Bronchial epithelial cell (primary cell): ENCODE data around the gene CNOT8. TPM values are rescaled to one million over a fixed set of nuclear protein-coding genes. Genes with fewer than 3 reads are reported as not detected.

ENCODE experiments used
- DNase-seq: peaks from one replicate; pipeline ENCODE4 v3.0.0-alpha.2; 2010; ENCODE audit warnings: low read depth
- FAIRE-seq: peaks from 2 replicates; lab custom pipeline; 2011; peaks lifted over from hg19 to GRCh38; lab: Jason Lieb, UNC
- H3K27me3 ChIP-seq: 2 replicates; pipeline ENCODE4 v1.5.1; 2011; ENCODE audit warnings: low read length; ENCODE audit not compliant: control insufficient read depth, insufficient read depth
- H3K36me3 ChIP-seq: 2 replicates; pipeline ENCODE4 v1.5.1; 2011; ENCODE audit warnings: low read length; ENCODE audit not compliant: control insufficient read depth, insufficient read depth
- H3K4me3 ChIP-seq: 2 replicates; pipeline ENCODE4 v1.5.1; 2011; ENCODE audit warnings: mild to moderate bottlenecking, low read depth, low read length, control low read depth
- total RNA-seq: library from RNA; depleted of rRNA; stranded (reverse); fragments of >200 nt; gene quantifications from 2 replicates; pipeline ENCODE4 v1.2.1, GENCODE V29; 2014
- TF ChIP-seq, protein P1 (sequence below): IDR thresholded peaks from 2 replicates; pipeline ENCODE4 v1.5.1; 2011; ENCODE audit warnings: mild to moderate bottlenecking, moderate library complexity, low read length, control low read depth, inconsistent platforms; ENCODE audit not compliant: insufficient read depth, severe bottlenecking

Gene CNOT8
- total RNA-seq, 1 donor from 2014 or later, result 56.1 TPM

DNA sequence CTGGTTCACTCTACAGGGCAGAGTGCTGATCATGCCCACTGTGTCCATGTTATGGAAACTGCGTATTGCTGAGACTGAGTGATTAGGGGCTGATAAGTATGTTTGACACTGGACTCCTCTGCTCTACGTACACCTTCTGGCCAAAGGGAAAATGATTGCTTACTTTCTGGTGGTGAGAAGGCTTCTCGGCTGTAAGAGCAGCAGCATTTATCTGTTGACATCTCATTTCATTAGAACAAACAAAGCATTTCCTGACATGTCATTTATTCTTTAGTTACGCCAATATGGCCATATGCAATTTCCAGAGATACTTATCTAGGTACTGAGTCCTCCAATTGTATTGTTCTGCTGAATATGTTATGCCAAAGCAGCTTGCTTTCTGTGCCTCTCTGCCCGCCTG is 13.6 kb upstream of the CNOT8 start:
- no peaks in the 10 kb centered on the region for H3K27me3 ChIP-seq
- no peaks in the 10 kb centered on the region for H3K36me3 ChIP-seq
- TF ChIP-seq, protein P1, sequence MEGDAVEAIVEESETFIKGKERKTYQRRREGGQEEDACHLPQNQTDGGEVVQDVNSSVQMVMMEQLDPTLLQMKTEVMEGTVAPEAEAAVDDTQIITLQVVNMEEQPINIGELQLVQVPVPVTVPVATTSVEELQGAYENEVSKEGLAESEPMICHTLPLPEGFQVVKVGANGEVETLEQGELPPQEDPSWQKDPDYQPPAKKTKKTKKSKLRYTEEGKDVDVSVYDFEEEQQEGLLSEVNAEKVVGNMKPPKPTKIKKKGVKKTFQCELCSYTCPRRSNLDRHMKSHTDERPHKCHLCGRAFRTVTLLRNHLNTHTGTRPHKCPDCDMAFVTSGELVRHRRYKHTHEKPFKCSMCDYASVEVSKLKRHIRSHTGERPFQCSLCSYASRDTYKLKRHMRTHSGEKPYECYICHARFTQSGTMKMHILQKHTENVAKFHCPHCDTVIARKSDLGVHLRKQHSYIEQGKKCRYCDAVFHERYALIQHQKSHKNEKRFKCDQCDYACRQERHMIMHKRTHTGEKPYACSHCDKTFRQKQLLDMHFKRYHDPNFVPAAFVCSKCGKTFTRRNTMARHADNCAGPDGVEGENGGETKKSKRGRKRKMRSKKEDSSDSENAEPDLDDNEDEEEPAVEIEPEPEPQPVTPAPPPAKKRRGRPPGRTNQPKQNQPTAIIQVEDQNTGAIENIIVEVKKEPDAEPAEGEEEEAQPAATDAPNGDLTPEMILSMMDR, result no peak
- no peak overlapping the region for H3K4me3 ChIP-seq
- FAIRE-seq (no peak), DNase-seq (no peak)

DNA sequence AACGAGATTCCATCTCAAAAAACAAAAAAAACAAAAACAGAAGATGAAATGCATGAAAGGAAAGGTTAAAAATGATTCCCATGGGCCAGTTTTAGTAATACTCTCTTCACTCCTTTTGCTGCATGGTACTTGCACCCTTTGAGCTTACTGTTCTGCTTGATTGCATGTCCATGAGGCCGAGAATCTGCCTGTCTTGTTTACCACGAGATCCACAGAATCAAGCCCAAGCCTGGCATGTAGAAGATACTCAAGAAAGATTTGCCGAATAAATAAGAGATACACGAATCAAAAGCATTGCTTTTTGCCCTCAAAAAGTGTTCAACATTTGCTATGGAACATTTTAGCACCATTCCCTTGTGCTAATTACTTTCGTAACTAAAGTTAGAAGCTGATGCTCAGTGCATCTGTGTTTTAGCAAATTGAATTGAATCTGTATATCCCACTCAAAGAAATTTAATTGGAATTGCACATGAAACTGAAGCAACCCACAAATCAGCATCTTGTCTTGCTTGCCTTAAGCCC is 9.1 kb upstream of the CNOT8 start:
- H3K4me3 ChIP-seq, result no peak overlapping the region
- TF ChIP-seq, protein P1, result no peak
- no peaks in the 10 kb centered on the region for H3K36me3 ChIP-seq
- DNase-seq, result no peak
- no peaks in the 10 kb centered on the region for H3K27me3 ChIP-seq
- FAIRE-seq, result no peak

DNA sequence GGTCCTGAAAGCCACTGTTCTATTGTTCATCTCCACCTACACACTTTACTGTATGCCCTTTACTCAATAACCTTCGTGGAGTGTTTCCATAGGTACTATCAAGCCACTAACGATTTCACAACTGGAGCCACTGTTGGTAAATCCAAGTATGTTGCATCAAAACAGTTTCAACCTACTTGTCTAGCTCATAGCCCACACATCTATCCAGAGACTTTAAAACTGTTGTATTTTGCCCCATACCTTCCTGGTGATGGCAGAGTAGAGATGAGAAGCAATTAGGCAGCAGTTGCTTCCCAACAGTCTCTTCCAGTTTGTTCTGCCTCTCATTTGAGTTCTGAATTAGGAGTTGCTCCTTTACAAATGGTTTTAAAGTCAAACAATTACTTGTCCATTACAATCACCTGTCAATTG is 8.6 kb upstream of the CNOT8 start:
- peak; percentile 43 for DNase-seq
- no peak for FAIRE-seq
- Histone ChIP-seq H3K27me3 (no peaks in the 10 kb centered on the region), H3K36me3 (no peaks in the 10 kb centered on the region), H3K4me3 (no peak overlapping the region)
- TF ChIP-seq, protein P1, result no peak

DNA sequence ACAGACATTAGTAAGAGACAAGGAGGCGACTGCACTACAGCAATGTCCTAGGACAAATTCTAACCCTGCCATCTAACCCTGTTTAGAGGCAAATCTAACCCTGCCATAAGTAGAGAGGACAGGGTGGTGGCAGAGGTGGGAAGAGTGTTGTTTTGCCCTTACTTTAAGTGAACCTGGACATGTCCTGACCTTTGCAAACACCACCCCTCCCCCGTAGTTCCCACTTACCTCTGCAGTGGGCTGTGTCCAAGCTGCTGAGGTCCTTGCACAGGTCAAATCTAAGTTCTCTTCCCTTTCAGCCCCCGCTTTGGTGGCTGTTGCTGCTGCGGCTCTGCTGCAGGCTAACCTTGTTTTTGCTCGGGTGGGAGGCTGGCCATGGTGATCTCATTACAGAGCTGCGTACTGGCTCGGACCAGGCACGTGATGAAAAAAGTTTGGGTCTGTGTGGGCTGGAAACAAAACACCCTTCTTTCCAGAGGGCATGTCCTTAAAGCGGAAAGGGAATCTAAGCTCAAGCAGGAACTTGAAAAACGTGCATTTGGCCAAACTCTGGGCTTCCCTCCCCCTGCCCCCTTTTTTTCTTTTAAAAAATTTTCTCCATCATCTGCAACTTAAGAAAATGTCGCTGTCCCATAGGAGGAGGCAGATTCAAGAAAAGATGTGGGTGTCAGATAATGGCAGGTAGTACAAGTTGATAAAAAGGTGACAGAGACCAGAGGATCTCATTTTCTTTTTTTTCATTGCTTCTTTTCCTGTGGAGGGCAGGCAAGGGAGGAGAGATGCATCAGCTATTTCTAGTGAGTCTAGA is 8.0 kb upstream of the CNOT8 start, which contains the start of gene FAXDC2:
TSS of gene FAXDC2 (minus strand) at position 349 of the 808 bp plus-strand sequence. CDS start 12,425 bp downstream, outside the sequence.
- DNase-seq, result peak; percentile 46
- no peaks in the 10 kb centered on the region for H3K27me3 ChIP-seq
- no peak within 1 kb of the TSS for H3K4me3 ChIP-seq
- FAIRE-seq, result no peak
- H3K36me3 ChIP-seq, result no peaks in the 10 kb centered on the region
- TF ChIP-seq, protein P1, result no peak

DNA sequence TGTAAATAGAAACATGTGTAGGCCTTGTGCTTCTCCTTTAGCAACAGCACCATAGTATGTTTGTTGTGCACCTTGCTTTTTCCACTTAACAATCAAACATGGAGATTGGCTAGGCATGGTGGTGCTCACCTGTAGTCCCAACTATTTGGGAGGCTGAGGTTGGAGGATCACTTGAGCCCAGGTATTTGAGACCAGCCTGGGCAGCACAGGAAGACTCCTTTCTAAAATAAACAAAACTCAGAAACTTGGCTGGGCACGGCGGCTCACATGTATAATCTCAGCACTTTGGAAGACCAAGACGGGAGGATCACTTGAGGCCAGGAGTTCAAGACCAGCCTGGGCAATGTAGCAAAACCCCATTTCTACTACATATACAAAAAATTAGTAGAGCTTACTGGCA is 7.1 kb upstream of the CNOT8 start:
- Histone ChIP-seq H3K27me3 (no peaks in the 10 kb centered on the region), H3K4me3 (no peak overlapping the region), H3K36me3 (no peaks in the 10 kb centered on the region)
- FAIRE-seq (no peak), DNase-seq (no peak)
- TF ChIP-seq, protein P1, result no peak
